HL-60 (cell line): ENCODE results near the gene PIK3C3.

Experiments used
- GABPA ChIP-seq: IDR thresholded peaks from 2 replicates; pipeline ENCODE4 v1.6.1; 2012; ENCODE audit warnings: low read depth
- POLR2AphosphoS5 ChIP-seq: IDR thresholded peaks from 2 replicates; pipeline ENCODE4 v1.6.1; 2012; ENCODE audit warnings: low read depth
- SPI1 ChIP-seq: IDR thresholded peaks from 2 replicates; pipeline ENCODE4 v1.6.1; 2012; ENCODE audit warnings: low read depth, mild to moderate bottlenecking, borderline replicate concordance
- TF ChIP-seq, protein P1 (sequence below): IDR thresholded peaks from one replicate; pipeline ENCODE4 v1.5.1; 2011; ENCODE audit warnings: low read length, control low read depth, inconsistent platforms; ENCODE audit not compliant: insufficient read depth
- TF ChIP-seq, protein P2 (sequence below): IDR thresholded peaks from 2 replicates; pipeline ENCODE4 v1.6.1; 2012; ENCODE audit warnings: low read depth; ENCODE audit not compliant: insufficient replicate concordance

DNA sequence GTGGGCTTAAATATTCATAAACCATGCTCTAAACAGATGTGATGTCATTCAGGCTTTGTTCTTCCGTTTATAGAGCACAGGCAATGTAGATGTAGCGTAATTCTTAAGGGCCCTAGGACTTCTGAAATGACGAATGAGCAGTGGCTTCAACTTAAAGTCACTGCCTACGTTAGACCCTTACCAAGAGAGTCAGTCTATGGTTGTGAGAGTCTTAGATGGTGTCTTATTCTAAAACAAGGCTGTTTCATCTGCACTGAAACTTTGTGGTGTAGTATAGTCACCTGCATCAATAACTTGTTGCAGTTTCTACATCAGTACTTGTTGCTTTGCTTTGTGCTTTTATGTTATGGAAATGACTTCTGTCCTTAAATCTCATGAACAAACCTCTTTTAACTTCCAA, 56.0 kb downstream of the PIK3C3 start:
- TF ChIP-seq, protein P1, sequence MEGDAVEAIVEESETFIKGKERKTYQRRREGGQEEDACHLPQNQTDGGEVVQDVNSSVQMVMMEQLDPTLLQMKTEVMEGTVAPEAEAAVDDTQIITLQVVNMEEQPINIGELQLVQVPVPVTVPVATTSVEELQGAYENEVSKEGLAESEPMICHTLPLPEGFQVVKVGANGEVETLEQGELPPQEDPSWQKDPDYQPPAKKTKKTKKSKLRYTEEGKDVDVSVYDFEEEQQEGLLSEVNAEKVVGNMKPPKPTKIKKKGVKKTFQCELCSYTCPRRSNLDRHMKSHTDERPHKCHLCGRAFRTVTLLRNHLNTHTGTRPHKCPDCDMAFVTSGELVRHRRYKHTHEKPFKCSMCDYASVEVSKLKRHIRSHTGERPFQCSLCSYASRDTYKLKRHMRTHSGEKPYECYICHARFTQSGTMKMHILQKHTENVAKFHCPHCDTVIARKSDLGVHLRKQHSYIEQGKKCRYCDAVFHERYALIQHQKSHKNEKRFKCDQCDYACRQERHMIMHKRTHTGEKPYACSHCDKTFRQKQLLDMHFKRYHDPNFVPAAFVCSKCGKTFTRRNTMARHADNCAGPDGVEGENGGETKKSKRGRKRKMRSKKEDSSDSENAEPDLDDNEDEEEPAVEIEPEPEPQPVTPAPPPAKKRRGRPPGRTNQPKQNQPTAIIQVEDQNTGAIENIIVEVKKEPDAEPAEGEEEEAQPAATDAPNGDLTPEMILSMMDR: no peak
- TF ChIP-seq SPI1 (no peak), POLR2AphosphoS5 (no peak), GABPA (no peak)
- TF ChIP-seq, protein P2, sequence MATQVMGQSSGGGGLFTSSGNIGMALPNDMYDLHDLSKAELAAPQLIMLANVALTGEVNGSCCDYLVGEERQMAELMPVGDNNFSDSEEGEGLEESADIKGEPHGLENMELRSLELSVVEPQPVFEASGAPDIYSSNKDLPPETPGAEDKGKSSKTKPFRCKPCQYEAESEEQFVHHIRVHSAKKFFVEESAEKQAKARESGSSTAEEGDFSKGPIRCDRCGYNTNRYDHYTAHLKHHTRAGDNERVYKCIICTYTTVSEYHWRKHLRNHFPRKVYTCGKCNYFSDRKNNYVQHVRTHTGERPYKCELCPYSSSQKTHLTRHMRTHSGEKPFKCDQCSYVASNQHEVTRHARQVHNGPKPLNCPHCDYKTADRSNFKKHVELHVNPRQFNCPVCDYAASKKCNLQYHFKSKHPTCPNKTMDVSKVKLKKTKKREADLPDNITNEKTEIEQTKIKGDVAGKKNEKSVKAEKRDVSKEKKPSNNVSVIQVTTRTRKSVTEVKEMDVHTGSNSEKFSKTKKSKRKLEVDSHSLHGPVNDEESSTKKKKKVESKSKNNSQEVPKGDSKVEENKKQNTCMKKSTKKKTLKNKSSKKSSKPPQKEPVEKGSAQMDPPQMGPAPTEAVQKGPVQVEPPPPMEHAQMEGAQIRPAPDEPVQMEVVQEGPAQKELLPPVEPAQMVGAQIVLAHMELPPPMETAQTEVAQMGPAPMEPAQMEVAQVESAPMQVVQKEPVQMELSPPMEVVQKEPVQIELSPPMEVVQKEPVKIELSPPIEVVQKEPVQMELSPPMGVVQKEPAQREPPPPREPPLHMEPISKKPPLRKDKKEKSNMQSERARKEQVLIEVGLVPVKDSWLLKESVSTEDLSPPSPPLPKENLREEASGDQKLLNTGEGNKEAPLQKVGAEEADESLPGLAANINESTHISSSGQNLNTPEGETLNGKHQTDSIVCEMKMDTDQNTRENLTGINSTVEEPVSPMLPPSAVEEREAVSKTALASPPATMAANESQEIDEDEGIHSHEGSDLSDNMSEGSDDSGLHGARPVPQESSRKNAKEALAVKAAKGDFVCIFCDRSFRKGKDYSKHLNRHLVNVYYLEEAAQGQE: no peak
